Calu3 (cell line): ENCODE results near the gene RASA4. TPM values are rescaled to one million over a fixed set of nuclear protein-coding genes. Genes with fewer than 3 reads are reported as not detected.
"Not testable (repeated sequence)": the region's sequence is repeated elsewhere in the genome, so short reads cannot be mapped to it uniquely, and the experiment has no call there.

Source experiments
- BruUV-seq: library from RNA; stranded (reverse); fragments of 400-500 nt; replicated peaks from 2 replicates; lab custom pipeline; 2021; lab: Mats Ljungman, UMichigan
- CTCF ChIA-PET: fragments of 300-600 bp; sonication (Branson Sonifier 250); formaldehyde crosslinking; loops from one replicate; lab custom pipeline; 2022; ENCODE audit warnings: antibody characterized with exemption; lab: Charles Lee
- DNase-seq: peaks from one replicate; pipeline ENCODE4 v3.0.0; 2022
- H3K27ac Mint-ChIP-seq: one replicate; pipeline ENCODE4 v1.8.0; 2022; ENCODE audit warnings: mixed read lengths; ENCODE audit not compliant: unreplicated experiment
- H3K27me3 Mint-ChIP-seq: one replicate; pipeline ENCODE4 v1.8.0; 2022; ENCODE audit warnings: mixed read lengths; ENCODE audit not compliant: unreplicated experiment
- H3K36me3 Mint-ChIP-seq: one replicate; pipeline ENCODE4 v1.8.0; 2022; ENCODE audit warnings: mild to moderate bottlenecking, moderate library complexity, mixed read lengths; ENCODE audit not compliant: insufficient read depth, unreplicated experiment
- H3K4me1 Mint-ChIP-seq: one replicate; pipeline ENCODE4 v1.8.0; 2022; ENCODE audit warnings: mild to moderate bottlenecking, low read depth, mixed read lengths; ENCODE audit not compliant: unreplicated experiment
- H3K4me3 Mint-ChIP-seq: one replicate; pipeline ENCODE4 v1.8.0; 2022; ENCODE audit warnings: mild to moderate bottlenecking, low read depth, moderate library complexity, mixed read lengths; ENCODE audit not compliant: unreplicated experiment
- H3K9me3 Mint-ChIP-seq: one replicate; pipeline ENCODE4 v1.8.0; 2022; ENCODE audit warnings: low read depth, mixed read lengths; ENCODE audit not compliant: unreplicated experiment
- intact Hi-C: fragments of 100-400 bp; cut with micrococcal nuclease; formaldehyde crosslinking; loops from one replicate; pipeline ENCODE4 v1.10.0; 2022; ENCODE audit not compliant: unreplicated experiment
- total RNA-seq: library from RNA; stranded (reverse); gene quantifications from 2 replicates; pipeline ENCODE4 v1.2.3, GENCODE V29; 2022

Gene RASA4
- total RNA-seq, 1 experiment from 2014 or later, result 8.6 TPM

- H3K9me3 Mint-ChIP-seq, H3K4me3 Mint-ChIP-seq, H3K27me3 Mint-ChIP-seq, H3K27ac Mint-ChIP-seq, CTCF ChIA-PET, H3K36me3 Mint-ChIP-seq, intact Hi-C loops, H3K4me1 Mint-ChIP-seq, BruUV-seq, DNase-seq: not testable (repeated sequence)
These were observed 74.5 kb downstream of the RASA4 start for GRCh38 chr7:102542083-102542482.

DNA sequence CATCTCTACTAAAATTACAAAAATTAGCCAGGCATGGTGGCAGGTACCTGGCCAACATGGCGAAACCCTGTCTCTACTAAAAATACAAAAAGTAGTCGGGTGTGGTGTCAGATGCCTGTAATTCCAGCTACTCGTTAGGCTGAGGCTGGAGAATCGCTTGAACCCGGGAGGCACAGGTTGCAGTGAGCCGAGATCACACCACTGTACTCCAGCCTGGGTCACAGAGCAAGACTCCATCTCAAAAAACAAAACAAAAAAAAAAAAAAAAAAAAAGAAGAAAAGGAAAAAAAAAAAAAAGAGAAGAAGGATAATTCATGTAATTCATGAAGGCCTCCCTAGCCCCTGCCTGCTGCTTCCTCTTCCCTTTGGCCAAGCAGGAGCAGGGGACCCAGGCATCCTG, 76.0 kb downstream of the RASA4 start:
- H3K4me1 Mint-ChIP-seq, intact Hi-C loops, H3K36me3 Mint-ChIP-seq, CTCF ChIA-PET, BruUV-seq, H3K4me3 Mint-ChIP-seq, H3K9me3 Mint-ChIP-seq, H3K27ac Mint-ChIP-seq, DNase-seq, H3K27me3 Mint-ChIP-seq: not testable (repeated sequence)

DNA sequence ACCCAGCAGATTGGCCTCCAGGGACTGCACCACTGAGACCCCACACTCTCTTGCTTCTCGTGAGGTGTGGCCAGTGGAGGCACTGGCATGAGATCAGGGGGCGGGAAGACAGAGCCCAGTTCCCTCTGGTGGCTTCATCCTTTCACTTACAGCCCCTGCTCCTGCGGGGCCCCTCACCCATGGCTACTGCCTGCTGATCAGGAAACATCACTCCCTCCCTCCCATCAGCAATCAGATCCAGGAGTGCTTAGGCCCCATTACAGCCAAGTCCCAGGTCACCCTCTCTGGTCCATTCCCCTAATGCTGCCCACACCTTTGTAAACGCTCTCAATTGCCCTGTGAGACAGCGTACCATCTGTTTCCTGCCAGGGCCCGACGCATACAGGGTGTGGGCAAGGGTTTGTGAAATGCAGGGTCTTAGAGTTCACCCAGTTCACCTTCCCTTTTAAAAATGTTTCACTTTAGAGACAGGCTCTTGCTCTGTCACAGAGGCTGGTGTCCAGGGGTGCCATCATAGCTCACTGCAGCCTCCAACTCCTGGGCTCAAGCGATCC, 81.4 kb downstream of the RASA4 start:
- H3K9me3 Mint-ChIP-seq, H3K4me3 Mint-ChIP-seq, intact Hi-C loops, H3K27ac Mint-ChIP-seq, H3K4me1 Mint-ChIP-seq, H3K27me3 Mint-ChIP-seq, H3K36me3 Mint-ChIP-seq, DNase-seq, BruUV-seq, CTCF ChIA-PET: not testable (repeated sequence)

GRCh38 chr7:102532127-102532526, 84.4 kb downstream of the RASA4 start:
- intact Hi-C loops, DNase-seq, H3K4me1 Mint-ChIP-seq, H3K36me3 Mint-ChIP-seq, CTCF ChIA-PET, H3K27ac Mint-ChIP-seq, H3K4me3 Mint-ChIP-seq, BruUV-seq, H3K27me3 Mint-ChIP-seq, H3K9me3 Mint-ChIP-seq: not testable (repeated sequence)

DNA sequence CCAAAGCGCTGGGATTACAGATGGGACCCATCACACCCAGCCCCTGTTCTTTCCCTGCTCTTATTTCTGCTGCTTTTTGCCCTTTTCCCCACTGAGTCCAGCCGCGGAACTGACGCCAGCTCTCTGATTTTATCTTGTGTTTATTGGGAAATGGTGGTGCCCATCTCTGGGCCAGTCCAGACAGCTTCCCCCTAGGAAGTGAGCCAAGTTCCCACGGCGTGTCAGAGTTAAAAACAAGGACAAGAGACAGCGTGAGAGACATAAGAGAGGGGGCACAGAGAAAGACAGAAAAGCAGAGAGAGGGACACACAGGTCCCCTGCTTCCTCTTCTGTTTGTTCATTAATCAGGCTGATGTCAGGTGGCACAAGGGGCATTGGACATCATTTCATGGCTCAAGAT, 85.0 kb downstream of the RASA4 start:
- H3K9me3 Mint-ChIP-seq, BruUV-seq, H3K4me1 Mint-ChIP-seq, DNase-seq, H3K4me3 Mint-ChIP-seq, H3K27ac Mint-ChIP-seq, H3K36me3 Mint-ChIP-seq, CTCF ChIA-PET, H3K27me3 Mint-ChIP-seq, intact Hi-C loops: not testable (repeated sequence)

GRCh38 chr7:102527822-102528793, 88.4 kb downstream of the RASA4 start:
- intact Hi-C loops, H3K27me3 Mint-ChIP-seq, DNase-seq, H3K4me1 Mint-ChIP-seq, H3K36me3 Mint-ChIP-seq, H3K9me3 Mint-ChIP-seq, BruUV-seq, H3K4me3 Mint-ChIP-seq, CTCF ChIA-PET, H3K27ac Mint-ChIP-seq: not testable (repeated sequence)

DNA sequence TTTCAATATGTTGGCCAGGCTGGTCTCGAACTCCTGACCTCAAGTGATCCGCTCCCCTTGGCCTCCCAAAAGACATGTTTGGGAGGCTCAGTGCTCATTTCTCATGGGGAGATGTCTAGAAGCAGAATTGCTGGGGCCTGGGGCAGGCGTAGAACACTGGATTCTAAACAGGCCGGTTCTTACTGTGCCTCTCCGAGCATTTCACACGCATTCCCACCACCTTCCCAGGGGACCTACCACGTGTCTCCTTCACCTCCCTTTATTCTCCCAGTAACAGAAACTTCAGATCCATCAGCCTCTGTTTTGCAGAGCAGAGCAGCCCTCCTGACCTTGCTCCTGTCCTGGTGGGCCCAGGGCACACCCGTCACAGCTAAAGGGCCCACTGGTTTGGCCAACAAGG, 89.4 kb downstream of the RASA4 start:
- H3K4me3 Mint-ChIP-seq, H3K9me3 Mint-ChIP-seq, H3K27ac Mint-ChIP-seq, BruUV-seq, H3K4me1 Mint-ChIP-seq, CTCF ChIA-PET, H3K27me3 Mint-ChIP-seq, H3K36me3 Mint-ChIP-seq, intact Hi-C loops, DNase-seq: not testable (repeated sequence)

DNA sequence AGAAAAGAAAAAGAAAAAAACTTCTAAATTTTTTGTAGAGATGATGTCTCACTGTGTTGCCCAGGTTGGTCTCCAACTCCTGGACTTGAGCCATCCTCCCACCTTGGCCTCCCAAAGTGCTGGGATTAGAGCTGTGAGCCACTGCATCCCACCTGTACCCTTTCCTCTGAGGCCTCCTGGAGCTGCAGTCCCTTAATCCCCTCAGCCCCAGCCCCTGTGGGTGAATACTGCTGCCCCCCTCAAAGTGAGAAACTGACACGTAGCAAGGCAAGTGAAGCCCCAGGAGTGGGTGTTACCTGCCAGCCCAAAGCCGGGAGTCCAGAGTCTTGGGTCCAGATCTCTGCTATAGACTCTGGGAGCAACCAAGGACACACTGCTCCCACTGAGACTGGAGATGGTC, 91.8 kb downstream of the RASA4 start:
- H3K4me3 Mint-ChIP-seq, CTCF ChIA-PET, H3K4me1 Mint-ChIP-seq, H3K36me3 Mint-ChIP-seq, H3K27ac Mint-ChIP-seq, H3K9me3 Mint-ChIP-seq, intact Hi-C loops, H3K27me3 Mint-ChIP-seq, DNase-seq, BruUV-seq: not testable (repeated sequence)
